ENCODE data around the gene INTS12. TPM values are rescaled to one million over a fixed set of nuclear protein-coding genes. Genes with fewer than 3 reads are reported as not detected.
A peak's percentile ranks its signal among the peaks of the same experiment; 100 is the strongest.
"Not testable (repeated sequence)": the region's sequence is repeated elsewhere in the genome, so short reads cannot be mapped to it uniquely, and the experiment has no call there.

The INTS12 gene
- total RNA-seq, 1 experiment from 2014 or later, result 13.9 TPM

GRCh38 chr4:105707782-105708180, 708 bp downstream of the INTS12 start:
- in situ Hi-C loops (cut with HindIII; ENCODE audit: low pct_unique_long_range_greater_than_20kb, low sequenced_read_pairs), result no loop called here
- no peak for DNase-seq (ENCODE audit: low read depth, low spot score)
- no peak for TF ChIP-seq POLR2AphosphoS5 (IDR thresholded peaks at IDR 0.05; ENCODE audit: low read depth, low read length)
- no peak for TF ChIP-seq REST (IDR thresholded peaks at IDR 0.05; ENCODE audit: insufficient read depth in 1 of 2, low read depth in 2 of 2, low read length in 1 of 2)
- no peak for TF ChIP-seq TCF7L2 (IDR thresholded peaks at IDR 0.05; ENCODE audit: low read depth, low read length)
- H3K36me3 ChIP-seq (ENCODE audit: control insufficient read depth, insufficient read depth, low read length), result peaks cover 6% of the 10 kb centered on the region; the same call in 1 of the 2 replicates
- ATAC-seq, result no peak
- ChIA-PET CTCF (no interaction called here), POLR2A (interaction anchor here (0.7 kb wide), 1 partner anchor 393 kb away, joined by 3 read pairs; no protein-coding TSS in a partner anchor)
- intact Hi-C loops (cut with micrococcal nuclease; ENCODE audit: unreplicated experiment), result no loop called here
- peaks cover 5% of the 10 kb centered on the region for H3K4me1 ChIP-seq (ENCODE audit: control insufficient read depth, insufficient read depth, low read length)
- no peaks in the 10 kb centered on the region for H3K27me3 ChIP-seq (ENCODE audit: control insufficient read depth, insufficient read depth, low read length)
- H3K4me3 ChIP-seq (ENCODE audit: low read depth in 2 of 2, low read length in 2 of 2), result peak overlapping the region; percentile 82 to 88
- BruUV-seq (replicated peaks), result TSS peak; percentile 77
- no peaks in the 10 kb centered on the region for H3K9me3 ChIP-seq (ENCODE audit: control insufficient read depth, insufficient read depth, low read depth, low read length)
- H3K27ac ChIP-seq (ENCODE audit: low read length), result peak overlapping the region; percentile 83

- Histone ChIP-seq H3K27me3 (ENCODE audit: control insufficient read depth, insufficient read depth, low read length) (no peaks in the 10 kb centered on the region), H3K27ac (ENCODE audit: low read length) (no peak overlapping the region), H3K4me1 (ENCODE audit: control insufficient read depth, insufficient read depth, low read length) (no peaks in the 10 kb centered on the region), H3K4me3 (ENCODE audit: low read depth in 2 of 2, low read length in 2 of 2) (no peak overlapping the region), H3K9me3 (ENCODE audit: control insufficient read depth, insufficient read depth, low read depth, low read length) (no peaks in the 10 kb centered on the region), H3K36me3 (ENCODE audit: control insufficient read depth, insufficient read depth, low read length) (peaks cover 3% of the 10 kb centered on the region)
- no TSS peak for BruUV-seq (replicated peaks)
- intact Hi-C loops (cut with micrococcal nuclease; ENCODE audit: unreplicated experiment) (no loop called here), in situ Hi-C loops (cut with HindIII; ENCODE audit: low pct_unique_long_range_greater_than_20kb, low sequenced_read_pairs) (no loop called here)
- POLR2A ChIA-PET, result no interaction called here
- DNase-seq (ENCODE audit: low read depth, low spot score), result no peak
- ATAC-seq, result no peak
- CTCF ChIA-PET, result no interaction called here
- TF ChIP-seq TCF7L2 (IDR thresholded peaks at IDR 0.05; ENCODE audit: low read depth, low read length) (no peak), POLR2AphosphoS5 (IDR thresholded peaks at IDR 0.05; ENCODE audit: low read depth, low read length) (no peak), SIN3A (IDR thresholded peaks at IDR 0.05; ENCODE audit: borderline replicate concordance, insufficient read depth, low read depth, low read length) (no peak)
These were observed 9.9 kb downstream of the INTS12 start for GRCh38 chr4:105698607-105699006.

- H3K27ac ChIP-seq (ENCODE audit: low read length); H3K9me3 ChIP-seq (ENCODE audit: control insufficient read depth, insufficient read depth, low read depth, low read length); ATAC-seq; intact Hi-C loops (cut with micrococcal nuclease; ENCODE audit: unreplicated experiment); H3K27me3 ChIP-seq (ENCODE audit: control insufficient read depth, insufficient read depth, low read length); BruUV-seq (replicated peaks); in situ Hi-C loops (cut with HindIII; ENCODE audit: low pct_unique_long_range_greater_than_20kb, low sequenced_read_pairs); DNase-seq (ENCODE audit: low read depth, low spot score); H3K4me3 ChIP-seq (ENCODE audit: low read depth in 2 of 2, low read length in 2 of 2); H3K4me1 ChIP-seq (ENCODE audit: control insufficient read depth, insufficient read depth, low read length); CTCF ChIA-PET: not testable (repeated sequence)
- POLR2A ChIA-PET, result interaction anchor here (0.5 kb wide), 1 partner anchor 620 kb away, joined by 3 read pairs; the partner anchor contains the start of gene TBCK
- peaks cover 10% of the 10 kb centered on the region for H3K36me3 ChIP-seq (ENCODE audit: control insufficient read depth, insufficient read depth, low read length)
These were observed 12.7 kb downstream of the INTS12 start for GRCh38 chr4:105695832-105696231.

GRCh38 chr4:105694812-105695211, 13.7 kb downstream of the INTS12 start:
- intact Hi-C loops (cut with micrococcal nuclease; ENCODE audit: unreplicated experiment); H3K4me3 ChIP-seq (ENCODE audit: low read depth in 2 of 2, low read length in 2 of 2); H3K27ac ChIP-seq (ENCODE audit: low read length); in situ Hi-C loops (cut with HindIII; ENCODE audit: low pct_unique_long_range_greater_than_20kb, low sequenced_read_pairs); H3K9me3 ChIP-seq (ENCODE audit: control insufficient read depth, insufficient read depth, low read depth, low read length); POLR2A ChIA-PET; ATAC-seq; CTCF ChIA-PET; H3K27me3 ChIP-seq (ENCODE audit: control insufficient read depth, insufficient read depth, low read length); DNase-seq (ENCODE audit: low read depth, low spot score); H3K4me1 ChIP-seq (ENCODE audit: control insufficient read depth, insufficient read depth, low read length); BruUV-seq (replicated peaks): not testable (repeated sequence)
- H3K36me3 ChIP-seq (ENCODE audit: control insufficient read depth, insufficient read depth, low read length), result peaks cover 10% of the 10 kb centered on the region

All from Panc1 (cell line).